Brain pericyte (primary cell): ENCODE measurements around the gene SUSD4.
"Not testable (repeated sequence)": the region's sequence is repeated elsewhere in the genome, so short reads cannot be mapped to it uniquely, and the experiment has no call there.

ENCODE experiments used
- DNase-seq: peaks from one replicate; pipeline ENCODE4 v3.0.0-alpha.2; 2012; ENCODE audit warnings: low read depth, low spot score

The SUSD4 gene, protein sequence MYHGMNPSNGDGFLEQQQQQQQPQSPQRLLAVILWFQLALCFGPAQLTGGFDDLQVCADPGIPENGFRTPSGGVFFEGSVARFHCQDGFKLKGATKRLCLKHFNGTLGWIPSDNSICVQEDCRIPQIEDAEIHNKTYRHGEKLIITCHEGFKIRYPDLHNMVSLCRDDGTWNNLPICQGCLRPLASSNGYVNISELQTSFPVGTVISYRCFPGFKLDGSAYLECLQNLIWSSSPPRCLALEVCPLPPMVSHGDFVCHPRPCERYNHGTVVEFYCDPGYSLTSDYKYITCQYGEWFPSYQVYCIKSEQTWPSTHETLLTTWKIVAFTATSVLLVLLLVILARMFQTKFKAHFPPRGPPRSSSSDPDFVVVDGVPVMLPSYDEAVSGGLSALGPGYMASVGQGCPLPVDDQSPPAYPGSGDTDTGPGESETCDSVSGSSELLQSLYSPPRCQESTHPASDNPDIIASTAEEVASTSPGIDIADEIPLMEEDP

DNA sequence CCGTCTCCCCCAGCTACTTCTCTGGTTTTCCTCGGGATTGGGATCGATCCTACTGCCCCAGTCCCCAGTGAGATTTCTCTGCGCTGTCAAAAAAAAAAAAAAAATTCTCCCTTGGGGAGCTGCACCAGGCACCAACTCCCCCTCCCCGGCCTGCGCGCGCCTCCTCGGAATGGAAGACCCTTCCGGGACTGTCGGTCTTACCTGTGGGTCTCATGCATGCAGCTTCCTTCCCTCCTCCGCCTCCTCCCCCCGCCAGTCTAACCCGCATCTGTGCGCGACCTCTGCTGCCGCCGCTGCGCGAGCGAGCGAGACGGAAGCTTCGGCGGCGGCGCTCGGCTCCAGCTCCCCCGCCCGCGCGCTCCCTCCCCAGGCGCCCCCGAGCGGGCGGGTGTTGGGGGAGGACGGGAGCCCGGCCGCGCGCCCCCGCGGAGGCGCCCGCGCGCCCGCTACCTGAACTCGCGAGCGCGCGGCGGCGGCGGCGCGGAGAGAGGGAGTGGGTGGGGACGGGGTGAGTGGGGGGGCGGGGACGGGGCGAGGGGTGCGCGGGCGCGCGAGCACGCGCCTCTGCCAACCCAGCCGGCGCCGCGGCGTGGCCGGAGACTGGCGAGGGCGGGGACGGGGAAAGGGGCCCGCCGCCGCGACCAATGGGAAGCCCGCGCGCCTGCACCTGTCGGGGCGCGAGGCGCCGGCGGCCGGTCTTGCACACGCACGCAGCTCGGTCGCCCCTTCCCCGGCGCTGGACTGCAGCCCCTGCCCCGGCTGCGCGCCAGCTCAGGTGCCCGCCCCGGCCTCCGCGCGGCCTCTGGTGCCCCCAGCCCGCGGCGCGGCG, at the start of gene SUSD4:
Gene SUSD4 (minus strand): TSS at position 321 of the 829 bp plus-strand sequence. CDS start 751 bp downstream, outside the sequence.
- no peak for DNase-seq

DNA sequence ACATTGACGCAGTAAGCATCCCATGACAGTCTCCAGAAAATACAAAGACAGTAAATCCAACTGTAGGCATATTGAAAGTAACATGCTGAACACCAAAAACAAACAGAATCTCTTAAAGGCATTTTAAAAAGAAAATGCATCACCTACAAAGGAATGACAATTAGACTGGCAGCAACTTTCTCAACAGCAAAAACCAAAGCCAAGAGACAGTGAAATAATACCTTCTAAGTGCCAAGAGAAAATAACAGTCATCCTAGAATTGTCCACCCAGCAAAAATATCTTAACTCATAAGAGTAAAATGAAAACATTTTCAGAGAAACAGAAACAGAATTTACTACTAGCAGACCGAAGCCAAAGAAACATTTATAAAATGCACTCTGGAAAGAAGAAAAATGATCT, 49.2 kb upstream of the SUSD4 start:
- DNase-seq: no peak

DNA sequence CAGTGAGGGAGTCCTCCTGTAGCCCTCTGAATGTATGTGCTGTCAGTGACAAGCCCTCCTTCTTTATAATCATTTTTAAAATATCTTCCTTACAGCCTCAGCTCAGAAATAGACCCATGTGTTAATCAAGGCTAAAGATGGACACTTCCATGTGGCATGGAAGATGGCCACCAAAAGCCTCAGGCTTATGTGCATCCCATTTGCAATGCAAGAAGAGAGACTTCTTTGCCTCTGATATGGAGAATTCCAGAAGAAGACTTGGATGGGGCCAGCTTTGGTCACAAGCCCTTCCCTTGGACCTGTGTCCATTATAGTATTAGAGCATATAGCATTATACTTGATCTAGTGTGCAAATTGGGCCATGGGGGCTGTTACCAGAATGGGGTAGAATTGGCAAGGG, 47.7 kb upstream of the SUSD4 start:
- DNase-seq: no peak

DNA sequence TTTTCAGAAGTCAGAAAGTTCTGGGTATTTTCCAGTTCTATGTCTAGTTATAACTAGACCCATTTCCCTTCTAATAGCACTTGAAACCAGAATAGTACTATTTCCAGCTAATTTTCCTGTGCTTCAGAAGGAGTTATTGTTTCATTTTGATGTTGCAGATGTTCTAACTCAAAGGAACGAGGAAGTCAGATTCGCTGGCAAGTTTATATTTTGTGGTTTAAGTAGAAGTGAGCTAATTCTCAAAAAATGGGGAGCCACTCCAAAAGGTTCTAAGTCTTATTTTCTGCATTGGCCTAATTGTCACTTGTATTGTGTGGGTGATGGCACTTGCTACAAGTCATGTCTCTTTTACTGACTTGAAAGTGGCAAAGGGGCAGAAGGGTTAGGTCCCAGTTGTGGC, 47.3 kb upstream of the SUSD4 start:
- DNase-seq: no peak

DNA sequence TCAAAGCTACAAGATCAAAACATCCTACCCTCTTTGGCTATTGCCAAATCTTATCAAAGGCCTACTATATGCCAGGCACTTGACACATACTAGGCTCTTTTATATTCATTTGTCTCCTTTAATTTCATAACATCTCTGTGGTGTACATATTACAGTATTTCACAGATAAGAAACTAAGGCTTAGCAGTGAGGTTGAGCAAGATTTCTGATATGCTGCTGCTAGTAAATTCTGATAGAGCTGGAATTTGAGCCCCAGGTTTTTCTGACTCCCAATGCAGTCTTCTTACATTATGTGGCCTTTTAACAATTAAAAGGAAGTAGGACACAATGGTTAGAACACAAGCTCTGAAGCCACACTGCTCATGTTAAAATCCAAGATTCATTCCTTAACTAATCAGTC, 46.1 kb upstream of the SUSD4 start:
- DNase-seq: no peak

DNA sequence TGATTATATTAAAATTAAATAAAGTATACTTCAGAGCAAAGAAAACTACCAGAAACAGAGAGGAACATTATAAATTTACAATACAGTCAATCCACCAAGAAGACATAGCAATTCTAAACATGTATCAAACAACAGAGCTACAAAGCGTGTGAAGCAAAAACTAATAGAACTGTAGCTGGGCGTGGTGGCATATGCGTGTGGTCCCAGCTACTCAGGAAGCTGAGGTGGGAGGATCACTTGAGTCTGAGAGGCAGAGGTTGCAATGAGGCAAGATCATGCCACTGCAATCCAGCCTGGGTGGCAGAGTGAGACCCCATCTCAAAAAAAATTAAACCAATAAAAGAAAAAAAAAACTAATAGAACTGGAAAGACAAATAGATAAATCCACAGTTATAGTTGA, 41.5 kb upstream of the SUSD4 start:
- DNase-seq: no peak

DNA sequence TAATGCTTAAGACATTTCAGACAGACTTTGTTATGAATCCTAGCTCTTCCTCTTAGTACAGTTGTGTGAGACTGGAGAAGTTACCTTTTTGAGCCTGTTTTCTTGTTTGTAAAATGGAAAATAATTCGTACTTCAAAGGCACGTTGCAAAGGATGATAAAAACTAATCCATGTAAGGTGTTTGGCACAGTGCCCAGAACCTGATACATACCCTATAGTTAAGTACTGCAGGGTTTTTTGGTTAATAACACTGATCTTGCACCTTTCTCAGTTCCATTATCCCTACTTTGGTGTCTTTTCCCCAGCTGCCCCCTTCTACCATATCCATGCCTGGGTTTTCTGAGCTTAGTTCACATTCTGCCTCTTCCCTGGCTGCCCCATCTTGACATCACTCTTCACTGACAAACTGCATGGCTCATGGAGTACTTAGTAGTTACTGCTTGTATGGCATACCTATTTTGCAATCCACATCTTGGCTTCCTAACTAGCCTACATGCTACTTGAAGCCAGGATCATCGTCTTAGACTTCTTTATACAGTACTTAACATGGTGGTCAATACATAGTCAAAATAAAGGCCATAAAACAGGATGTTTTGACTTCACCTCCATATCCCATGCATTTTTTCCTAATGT, 39.3 kb upstream of the SUSD4 start:
- no peak for DNase-seq

DNA sequence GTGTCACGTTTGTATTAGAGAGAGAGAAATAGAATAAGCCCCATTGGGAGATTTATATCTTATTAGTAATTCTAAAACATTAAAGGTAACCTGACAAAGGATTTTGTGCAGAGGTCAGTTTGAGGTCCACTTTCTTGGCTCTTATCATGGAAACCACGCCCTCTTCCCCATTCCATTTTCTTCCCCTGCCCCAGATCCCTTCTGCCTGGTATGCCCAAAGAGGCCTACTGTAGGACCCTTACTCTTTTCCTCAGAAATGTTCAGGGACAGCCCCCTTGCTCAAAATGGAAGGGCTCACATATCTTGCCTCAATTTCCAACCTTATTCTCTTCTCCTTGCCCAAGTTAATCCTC, 38.8 kb upstream of the SUSD4 start:
- DNase-seq: no peak

DNA sequence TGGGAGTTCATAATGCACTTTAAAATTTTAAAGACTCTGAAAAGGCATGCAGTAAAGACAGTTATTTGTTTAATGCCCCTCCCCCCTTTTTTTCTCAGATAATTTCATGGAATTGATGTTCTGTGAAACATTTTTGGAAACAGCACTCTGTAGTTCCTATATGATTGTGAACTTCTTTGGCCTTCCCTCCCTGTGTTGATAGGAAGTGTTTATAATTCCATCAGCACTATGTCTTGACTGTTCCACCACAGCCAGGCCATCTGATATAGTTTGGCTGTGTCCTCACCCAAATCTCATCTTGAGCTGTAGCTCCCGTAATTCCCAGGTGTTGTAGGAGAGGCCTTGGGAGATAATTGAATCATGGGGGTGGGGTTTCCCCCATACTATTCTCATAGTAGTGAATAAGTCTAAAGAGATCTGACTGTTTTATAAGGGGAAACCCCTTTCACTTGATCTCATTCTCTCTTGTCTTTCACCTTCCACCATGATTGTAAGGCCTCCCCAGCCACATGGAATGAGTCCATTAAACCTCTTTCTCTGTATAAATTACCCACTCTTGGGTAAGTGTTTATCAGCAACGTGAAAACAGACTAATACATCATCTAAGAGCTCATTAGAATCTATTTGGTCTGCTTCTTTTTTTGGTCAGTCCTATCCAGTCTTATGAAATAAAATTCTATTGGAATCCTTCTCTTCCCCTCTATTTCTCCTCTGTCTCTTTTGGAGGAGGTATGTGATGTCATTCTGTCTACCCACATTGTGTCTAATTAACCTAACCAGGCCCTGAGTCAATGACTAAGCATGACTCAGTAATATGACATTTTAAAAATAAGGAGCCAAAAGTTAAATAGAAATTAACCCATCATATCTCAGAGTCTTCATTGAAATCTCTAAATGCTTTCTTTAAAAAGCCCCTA, 38.2 kb upstream of the SUSD4 start:
- DNase-seq: no peak

DNA sequence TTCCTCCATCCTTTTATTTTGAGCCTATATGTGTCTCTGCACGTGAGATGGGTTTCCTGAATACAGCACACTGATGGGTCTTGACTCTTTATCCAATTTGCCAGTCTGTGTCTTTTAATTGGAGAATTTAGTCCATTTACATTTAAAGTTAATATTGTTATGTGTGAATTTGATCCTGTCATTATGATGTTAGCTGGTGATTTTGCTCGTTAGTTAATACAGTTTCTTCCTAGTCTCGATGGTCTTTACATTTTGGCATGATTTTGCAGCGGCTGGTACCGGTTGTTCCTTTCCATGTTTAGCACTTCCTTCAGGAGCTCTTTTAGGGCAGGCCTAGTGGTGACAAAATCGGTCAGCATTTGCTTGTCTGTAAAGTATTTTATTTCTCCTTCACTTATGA, 35.4 kb upstream of the SUSD4 start:
- not testable (repeated sequence) for DNase-seq

DNA sequence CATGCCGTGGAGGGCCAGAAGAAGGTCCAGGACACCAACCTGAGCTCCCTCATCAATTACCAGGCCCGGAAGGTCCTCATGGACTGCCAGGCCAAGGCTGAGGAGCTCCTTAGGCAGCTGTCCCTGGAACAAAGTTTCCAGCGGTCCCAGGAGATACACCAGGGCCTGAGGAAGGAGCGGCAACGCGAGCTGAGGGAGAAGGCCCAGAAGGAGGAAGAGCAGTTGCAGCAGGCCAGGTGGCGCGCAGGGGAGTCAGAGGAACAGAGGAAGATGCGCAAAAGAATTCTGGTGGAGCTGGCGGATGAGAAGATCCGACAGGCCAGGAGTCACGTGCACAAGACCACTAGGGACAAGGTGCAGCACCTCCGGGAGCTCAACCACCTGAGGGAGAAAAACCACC, 30.7 kb upstream of the SUSD4 start:
- DNase-seq: no peak

DNA sequence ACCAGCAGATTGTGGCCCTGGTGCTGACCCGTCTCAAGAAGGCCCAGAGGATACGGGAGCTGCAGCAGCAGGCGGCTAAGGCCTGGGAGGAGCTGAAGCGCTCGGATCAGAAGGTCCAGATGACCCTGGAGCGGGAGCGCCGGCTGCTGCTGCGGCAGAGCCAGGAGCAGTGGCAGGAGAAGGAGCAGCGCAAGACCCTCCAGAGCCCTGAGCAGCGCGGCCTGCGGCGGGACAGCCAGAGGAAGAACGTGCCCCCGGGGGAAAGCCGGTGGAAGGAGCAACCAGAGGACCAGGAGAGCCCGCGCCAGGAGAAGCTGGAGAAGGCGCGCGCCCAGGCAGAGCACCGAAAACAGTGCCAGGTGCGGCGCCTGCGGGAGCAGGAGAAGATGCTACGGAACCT, 30.3 kb upstream of the SUSD4 start:
- no peak for DNase-seq

DNA sequence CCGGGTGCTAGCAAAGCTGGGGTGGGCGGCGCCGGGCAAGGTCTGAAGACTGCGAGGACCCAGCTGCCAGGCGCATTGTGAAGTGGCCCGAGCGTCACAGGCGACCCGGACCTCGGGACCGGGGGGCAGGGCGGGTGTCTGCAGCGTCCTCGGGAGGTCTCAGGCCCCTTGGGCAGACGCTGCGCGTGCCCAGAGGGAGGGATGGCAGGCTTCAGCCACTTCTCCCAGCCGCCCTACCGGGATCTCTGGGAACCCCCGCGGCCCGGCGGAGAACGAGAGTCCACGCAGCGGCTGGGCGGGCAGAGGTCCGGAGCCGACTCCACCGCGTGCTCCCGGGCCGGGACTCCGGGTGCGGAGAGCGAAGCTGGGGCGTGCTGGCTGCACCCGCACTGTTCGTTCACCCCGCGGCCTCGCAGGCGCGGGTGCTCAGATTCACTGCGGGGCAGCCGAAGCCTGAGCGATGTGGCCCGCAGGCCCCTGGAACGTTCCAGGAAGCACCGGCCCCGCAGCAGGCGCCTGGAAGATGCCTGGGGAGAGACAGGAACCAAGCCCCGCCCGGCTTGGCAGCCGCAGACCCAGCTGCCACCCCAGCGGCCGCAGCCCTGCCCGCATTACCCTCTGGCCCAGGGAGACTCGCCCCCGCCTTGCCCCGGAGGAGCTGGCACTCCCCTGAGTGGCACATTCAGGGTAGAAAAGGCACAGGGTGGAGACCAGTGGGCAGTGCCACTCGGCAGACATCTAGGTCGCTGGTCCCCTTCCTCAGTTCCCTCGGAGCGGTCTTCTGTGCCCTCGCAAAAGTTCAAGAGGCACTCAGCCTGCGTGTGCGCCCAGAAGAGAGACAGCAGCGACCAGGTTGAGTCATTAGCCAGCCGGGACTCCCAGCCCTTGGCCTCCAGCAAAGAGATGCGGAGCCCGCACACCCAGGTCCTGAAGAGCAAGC, 29.6 kb upstream of the SUSD4 start, which contains the start of gene CCDC185:
Gene CCDC185 (plus strand): TSS at position 141 of the 940 bp plus-strand sequence. CDS start 61 bp downstream, at position 202.
- no peak for DNase-seq

DNA sequence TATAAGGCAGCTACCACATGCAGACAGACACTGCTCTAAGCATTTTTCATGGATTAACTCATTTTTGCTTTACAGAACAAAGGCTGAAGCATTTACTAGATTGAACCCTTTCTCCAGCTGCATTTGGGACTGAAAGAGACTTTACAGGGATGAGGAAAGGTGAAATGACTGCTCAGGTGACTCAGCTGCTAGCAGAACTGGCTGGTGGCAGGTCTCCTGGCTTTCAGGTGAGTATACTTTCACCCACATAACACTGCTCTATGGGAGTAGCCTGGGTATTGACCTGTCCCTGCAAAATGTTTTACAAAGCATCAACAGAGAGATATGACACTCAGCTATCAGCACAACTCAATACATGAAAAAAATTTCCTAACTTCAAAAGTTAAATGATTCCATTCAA, 26.6 kb upstream of the SUSD4 start:
- DNase-seq: no peak

DNA sequence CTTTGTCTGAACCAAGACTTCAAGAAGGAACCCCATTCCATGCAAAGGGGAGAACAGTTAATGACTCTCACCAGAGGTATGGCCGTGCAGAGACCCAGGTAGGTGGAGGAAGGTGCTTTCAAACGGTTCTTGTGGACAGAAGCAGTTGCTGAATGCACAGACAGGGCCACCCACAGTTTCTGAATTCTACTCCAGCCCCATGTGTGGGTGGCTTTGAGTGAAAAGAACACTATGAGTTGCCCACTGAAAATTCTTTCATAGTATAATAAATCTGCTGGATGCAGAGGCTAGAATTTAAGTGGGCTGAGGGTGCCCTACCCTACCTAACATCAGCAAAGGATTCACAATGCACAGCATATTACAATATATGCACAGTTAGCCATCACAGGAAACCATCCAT, 22.0 kb upstream of the SUSD4 start:
- DNase-seq: no peak

DNA sequence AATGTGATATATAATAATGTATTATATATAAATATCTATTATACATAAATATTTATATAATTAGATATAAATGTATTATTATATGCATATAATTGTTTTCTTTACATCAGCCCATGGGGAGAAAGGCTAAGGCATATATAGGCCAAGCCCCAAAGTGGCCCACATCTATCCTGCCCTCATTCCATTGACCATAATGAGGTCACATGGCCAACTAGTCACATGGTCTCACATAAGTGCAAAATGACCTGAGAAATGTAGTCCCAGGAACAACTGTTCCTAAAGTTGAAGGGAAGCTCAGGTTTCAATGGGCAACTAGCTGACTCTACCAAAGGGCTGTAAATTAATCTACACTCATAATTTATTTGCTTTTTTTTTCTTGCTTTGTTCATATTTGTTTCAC, 14.8 kb upstream of the SUSD4 start:
- DNase-seq: no peak

DNA sequence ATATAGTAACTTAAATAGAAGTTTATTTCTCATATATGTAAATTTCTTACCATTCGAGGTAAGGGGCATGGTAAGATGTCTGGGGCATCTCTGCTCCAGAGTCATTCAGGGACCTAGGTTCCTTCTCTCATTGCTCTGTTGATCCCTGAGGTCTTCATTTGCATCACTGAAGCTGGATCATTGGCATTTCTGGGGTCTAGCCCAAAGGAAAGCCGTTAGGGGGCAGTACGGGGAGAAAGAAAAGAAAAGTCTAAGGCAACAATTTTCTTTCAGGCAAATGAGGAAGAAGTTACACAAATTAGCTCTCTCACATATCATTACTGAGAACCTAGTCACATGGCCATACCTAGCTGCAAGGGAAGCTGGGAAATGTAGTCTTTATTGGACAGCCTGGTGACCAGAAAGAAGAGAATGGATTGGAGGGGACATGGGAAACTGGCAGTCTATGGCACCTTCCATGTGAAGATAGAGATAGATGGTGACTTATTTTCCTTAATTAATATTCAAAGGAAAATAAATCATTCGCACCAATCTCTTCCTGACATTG, 10.2 kb upstream of the SUSD4 start:
- no peak for DNase-seq

DNA sequence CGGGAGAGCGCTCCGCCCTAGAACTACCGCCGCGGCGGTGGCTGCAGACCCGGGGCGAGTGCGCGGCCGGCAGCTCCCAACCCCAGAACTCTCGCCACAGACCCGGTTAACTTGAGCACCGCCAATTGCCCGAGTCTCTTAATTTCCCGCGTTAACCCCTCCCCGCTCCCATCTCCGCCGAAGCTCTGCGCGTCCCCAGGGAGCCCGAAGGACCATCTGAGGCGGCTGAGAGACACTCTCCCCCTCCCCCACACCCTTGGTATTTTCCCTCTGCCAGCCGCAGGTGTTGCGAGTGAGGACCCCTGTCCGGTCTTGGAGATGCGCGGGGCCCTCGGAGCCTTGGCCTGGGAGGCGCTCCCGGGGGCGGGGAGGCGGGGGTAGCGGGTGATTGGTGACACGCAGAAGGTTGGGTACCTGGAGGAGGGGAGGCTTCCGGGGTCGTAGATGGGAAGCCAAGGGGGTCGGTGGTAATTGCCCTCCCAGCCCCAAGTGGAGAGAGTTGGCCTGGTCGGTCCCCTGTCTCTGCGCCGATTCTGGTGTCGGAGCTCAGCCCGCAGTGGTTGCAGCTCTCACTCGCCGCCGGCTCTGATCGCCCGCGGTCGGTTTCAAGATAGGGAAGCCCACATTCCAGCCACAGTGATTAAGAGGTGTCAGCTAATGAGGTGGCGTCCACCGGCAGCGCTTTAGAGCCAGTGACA, 858 bp upstream of the SUSD4 start:
- no peak for DNase-seq
